Panc1 (cell line): ENCODE results near the gene RGS17. TPM values are rescaled to one million over a fixed set of nuclear protein-coding genes. Genes with fewer than 3 reads are reported as not detected.
A peak's percentile ranks its signal among the peaks of the same experiment; 100 is the strongest.

Experiments
- ATAC-seq: fragments of 200-7000 bp; cut with Tn5 transposase; 2 replicates; pipeline ENCODE4 v1.9.1; 2020; ENCODE audit warnings: mild to moderate bottlenecking, moderate library complexity
- BruUV-seq: library from RNA; stranded (reverse); fragments of 400-500 nt; replicated peaks from 2 replicates; lab custom pipeline; 2021; lab: Mats Ljungman, UMichigan
- CTCF ChIA-PET: fragments of 300-600 bp; sonication (Branson Sonifier 250); formaldehyde crosslinking; loops from one replicate; lab custom pipeline; 2022; ENCODE audit warnings: antibody characterized with exemption; lab: Charles Lee
- POLR2A ChIA-PET: fragments of 300-600 bp; sonication (Branson Sonifier 250); formaldehyde crosslinking; loops from one replicate; lab custom pipeline; 2022; ENCODE audit warnings: antibody characterized with exemption; lab: Charles Lee
- DNase-seq: peaks from one replicate; pipeline ENCODE4 v3.0.0-alpha.2; 2010; ENCODE audit warnings: low read depth, low spot score
- H3K27ac ChIP-seq: 2 replicates; pipeline ENCODE4 v1.5.1; 2011; ENCODE audit warnings: mild to moderate bottlenecking, low read length, inconsistent platforms
- H3K27me3 ChIP-seq: fragments of 200-500 bp; sonication (Bioruptor generic); 2 replicates; pipeline ENCODE4 v1.6.0; 2014; ENCODE audit warnings: low read length, inconsistent platforms; ENCODE audit not compliant: control insufficient read depth, insufficient read depth
- H3K36me3 ChIP-seq: fragments of 200-500 bp; sonication (Bioruptor generic); 2 replicates; pipeline ENCODE4 v1.5.1; 2014; ENCODE audit warnings: inconsistent platforms, mild to moderate bottlenecking, low read length, moderate library complexity; ENCODE audit not compliant: control insufficient read depth, insufficient read depth
- H3K4me1 ChIP-seq: 2 replicates; pipeline ENCODE4 v1.5.1; 2011; ENCODE audit warnings: inconsistent platforms, mild to moderate bottlenecking, low read length, moderate library complexity; ENCODE audit not compliant: control insufficient read depth, insufficient read depth
- H3K4me3 ChIP-seq, 2 experiments: 2 replicates each; pipeline ENCODE4 v1.5.1; 2011 to 2012; ENCODE audit warnings: low read depth in 2 of 2, low read length in 2 of 2, mild to moderate bottlenecking in 2 of 2, inconsistent platforms in 1 of 2, moderate library complexity in 1 of 2
- H3K9me3 ChIP-seq: fragments of 200-500 bp; sonication (Bioruptor generic); 2 replicates; pipeline ENCODE4 v1.5.1; 2014; ENCODE audit warnings: low read depth, mild to moderate bottlenecking, inconsistent platforms, low read length, moderate library complexity; ENCODE audit not compliant: control insufficient read depth, insufficient read depth
- CTCF ChIP-seq: fragments of 450-650 bp; IDR thresholded peaks from 2 replicates; pipeline ENCODE4 v1.5.1; 2017; ENCODE audit warnings: mild to moderate bottlenecking
- POLR2AphosphoS5 ChIP-seq: IDR thresholded peaks from 2 replicates; pipeline ENCODE4 v1.6.1; 2012; ENCODE audit warnings: mild to moderate bottlenecking, low read depth, low read length, moderate library complexity
- REST ChIP-seq, 2 experiments: IDR thresholded peaks; 2 replicates each; pipeline ENCODE4 v1.6.1; 2011 to 2012; ENCODE audit warnings: low read depth in 2 of 2, control low read depth in 1 of 2, low read length in 1 of 2, mild to moderate bottlenecking in 1 of 2, moderate library complexity in 1 of 2; ENCODE audit not compliant: insufficient read depth in 1 of 2
- SIN3A ChIP-seq: IDR thresholded peaks from 2 replicates; pipeline ENCODE4 v1.6.1; 2012; ENCODE audit warnings: low read depth, mild to moderate bottlenecking, low read length, moderate library complexity, borderline replicate concordance; ENCODE audit not compliant: insufficient read depth
- TCF7L2 ChIP-seq: IDR thresholded peaks from 2 replicates; pipeline ENCODE4 v1.6.1; 2011; ENCODE audit warnings: mild to moderate bottlenecking, low read depth, low read length, inconsistent platforms
- in situ Hi-C: cut with HindIII; loops from 2 replicates; pipeline ENCODE4 v1.10.0; 2016; ENCODE audit warnings: low sequenced_read_pairs, low pct_unique_long_range_greater_than_20kb
- intact Hi-C: fragments of 100-400 bp; cut with micrococcal nuclease; formaldehyde crosslinking; loops from one replicate; pipeline ENCODE4 v1.10.0; 2022; ENCODE audit not compliant: unreplicated experiment
- total RNA-seq: library from RNA; stranded (reverse); gene quantifications from one replicate; pipeline ENCODE4 v1.2.1, GENCODE V29; 2021; ENCODE audit not compliant: unreplicated experiment

Gene RGS17
- total RNA-seq, 1 experiment from 2014 or later = 8.7 TPM

GRCh38 chr6:153170511-153170910 lies 39.4 kb upstream of the RGS17 start:
- no peak for TF ChIP-seq POLR2AphosphoS5
- TF ChIP-seq REST (IDR thresholded peaks at IDR 0.05; ENCODE audit: insufficient read depth in 1 of 2, low read depth in 2 of 2, low read length in 1 of 2) = no peak
- TF ChIP-seq CTCF = no peak
- no peak for TF ChIP-seq TCF7L2
- TF ChIP-seq SIN3A = no peak
- no TSS peak for BruUV-seq
- Histone ChIP-seq H3K9me3 (peaks cover 14% of the 10 kb centered on the region; the same call in 1 of the 2 replicates), H3K27me3 (no peaks in the 10 kb centered on the region), H3K4me1 (peaks cover 14% of the 10 kb centered on the region), H3K4me3 (no peak overlapping the region), H3K36me3 (no peaks in the 10 kb centered on the region), H3K27ac (no peak overlapping the region)
- POLR2A ChIA-PET = no interaction called here
- in situ Hi-C loops = no loop called here
- intact Hi-C loops = no loop called here
- CTCF ChIA-PET = no interaction called here
- no peak for DNase-seq
- no peak for ATAC-seq

GRCh38 chr6:153167907-153168306 lies 36.8 kb upstream of the RGS17 start:
- Histone ChIP-seq H3K36me3 (no peaks in the 10 kb centered on the region), H3K4me3 (no peak overlapping the region), H3K9me3 (peaks cover 20% of the 10 kb centered on the region; the same call in 1 of the 2 replicates), H3K27me3 (no peaks in the 10 kb centered on the region), H3K4me1 (peaks cover 14% of the 10 kb centered on the region), H3K27ac (peak overlapping the region; percentile 87)
- DNase-seq = no peak
- in situ Hi-C loops (no loop called here), intact Hi-C loops (no loop called here)
- ChIA-PET CTCF (no interaction called here), POLR2A (no interaction called here)
- BruUV-seq = no TSS peak
- no peak for ATAC-seq
- TF ChIP-seq CTCF (no peak), TCF7L2 (no peak; the same call in 1 of the 2 replicates), SIN3A (no peak), REST (IDR thresholded peaks at IDR 0.05; ENCODE audit: insufficient read depth in 1 of 2, low read depth in 2 of 2, low read length in 1 of 2) (no peak), POLR2AphosphoS5 (no peak)
